Astrocyte (in vitro differentiated cells and primary cell): Measurements from ENCODE around the gene FBXL19.
"Not testable (repeated sequence)": the region's sequence is repeated elsewhere in the genome, so short reads cannot be mapped to it uniquely, and the experiment has no call there.

Source experiments
- CTCF ChIP-seq: IDR thresholded peaks from 2 replicates; pipeline ENCODE4 v1.5.1; 2011; ENCODE audit warnings: low read depth, mild to moderate bottlenecking, inconsistent platforms, low read length, moderate library complexity; ENCODE audit not compliant: insufficient read depth
- EZH2 ChIP-seq: IDR thresholded peaks from 2 replicates; pipeline ENCODE4 v1.6.1; 2012; ENCODE audit warnings: mild to moderate bottlenecking, low read length, inconsistent platforms; ENCODE audit not compliant: insufficient read depth

DNA sequence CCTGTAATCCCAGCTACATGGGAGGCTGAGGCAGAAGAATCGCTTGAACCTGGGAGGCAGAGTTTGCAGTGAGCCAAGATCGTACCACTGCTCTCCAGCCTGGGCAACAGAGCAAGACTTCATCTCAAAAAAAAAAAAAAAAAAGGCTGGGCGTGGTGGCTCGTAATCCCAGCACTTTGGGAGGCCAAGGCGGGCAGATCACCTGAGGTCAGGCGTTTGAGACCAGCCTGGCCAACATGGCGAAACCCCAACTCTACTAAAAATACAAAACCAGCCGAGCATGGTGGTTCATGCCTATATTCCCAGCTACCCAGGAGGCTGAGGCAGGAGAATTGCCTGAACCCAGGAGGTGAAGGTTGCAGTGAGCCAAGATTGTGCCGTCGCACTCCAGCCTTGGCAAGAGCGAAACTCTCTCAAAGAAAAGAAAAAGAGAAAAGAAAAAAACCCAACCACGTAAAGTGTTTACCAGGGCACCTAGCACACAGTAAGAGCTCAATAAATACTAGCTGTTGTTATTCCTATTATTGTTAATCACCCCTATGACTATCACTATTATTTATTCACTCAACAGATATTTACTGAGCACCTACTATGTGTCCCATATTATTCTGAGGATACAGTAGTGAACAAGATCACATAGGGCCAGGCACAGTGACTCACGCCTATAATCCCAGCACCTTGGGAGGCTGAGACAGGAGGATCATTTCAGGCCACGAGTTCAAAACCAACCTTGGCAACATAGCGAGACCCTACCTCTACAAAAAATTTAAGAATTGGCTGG is 32.1 kb upstream of the FBXL19 start:
- TF ChIP-seq CTCF, EZH2: not testable (repeated sequence)
